Smooth muscle cell (in vitro differentiated cells): Measurements from ENCODE around the gene CDKAL1. TPM values are rescaled to one million over a fixed set of nuclear protein-coding genes. Genes with fewer than 3 reads are reported as not detected.

ENCODE experiments used
- DNase-seq: peaks from one replicate; lab custom pipeline; 2025; ENCODE audit not compliant: unreplicated experiment; lab: John Stamatoyannopoulos, UW
- H2AFZ ChIP-seq: fragments of 200-600 bp; sonication (generic); 2 replicates; pipeline ENCODE4 v1.6.0; 2016; ENCODE audit warnings: antibody characterized with exemption, low read depth, mild to moderate bottlenecking
- H3F3A ChIP-seq: fragments of 200-600 bp; sonication (generic); 2 replicates; pipeline ENCODE4 v1.6.0; 2017; ENCODE audit warnings: antibody characterized with exemption, low read depth
- H3K27ac ChIP-seq: fragments of 200-600 bp; sonication (generic); 2 replicates; pipeline ENCODE4 v1.5.1; 2016; ENCODE audit warnings: low read depth, mild to moderate bottlenecking
- H3K27me3 ChIP-seq: fragments of 200-600 bp; sonication (generic); 2 replicates; pipeline ENCODE4 v1.6.1; 2016; ENCODE audit warnings: low read depth, mild to moderate bottlenecking
- H3K36me3 ChIP-seq: fragments of 200-600 bp; sonication (generic); 2 replicates; pipeline ENCODE4 v1.5.1; 2016; ENCODE audit warnings: low read depth
- H3K4me1 ChIP-seq: fragments of 200-600 bp; sonication (generic); 2 replicates; pipeline ENCODE4 v1.5.1; 2016; ENCODE audit warnings: low read depth
- H3K4me2 ChIP-seq: fragments of 200-600 bp; sonication (generic); 2 replicates; pipeline ENCODE4 v1.6.0; 2016; ENCODE audit warnings: mild to moderate bottlenecking
- H3K4me3 ChIP-seq: fragments of 200-600 bp; sonication (generic); 2 replicates; pipeline ENCODE4 v1.5.1; 2016; ENCODE audit warnings: mild to moderate bottlenecking
- H3K79me2 ChIP-seq: fragments of 200-600 bp; sonication (generic); 2 replicates; pipeline ENCODE4 v1.6.0; 2016; ENCODE audit warnings: low read depth, mild to moderate bottlenecking
- H3K9ac ChIP-seq: fragments of 200-600 bp; sonication (generic); 2 replicates; pipeline ENCODE4 v1.6.0; 2016; ENCODE audit warnings: low read depth
- H3K9me3 ChIP-seq: fragments of 200-600 bp; sonication (generic); replicated peaks from 2 replicates; pipeline ENCODE4 v1.5.1; 2016; ENCODE audit warnings: low read depth
- H4K20me1 ChIP-seq: fragments of 200-600 bp; sonication (generic); 2 replicates; pipeline ENCODE4 v1.6.0; 2016; ENCODE audit warnings: low read depth
- CTCF ChIP-seq: fragments of 200-600 bp; sonication (generic); IDR thresholded peaks from 2 replicates; pipeline ENCODE4 v1.5.1; 2017; ENCODE audit warnings: borderline replicate concordance, mild to moderate bottlenecking, antibody characterized with exemption; ENCODE audit not compliant: insufficient read depth, poor library complexity, severe bottlenecking
- WGBS: methylation state at CpG from one replicate; pipeline ENCODE4 v1.1.7; 2016; ENCODE audit warnings: low lambda C conversion rate; 5-methylcytosine and 5-hydroxymethylcytosine counted together
- polyA plus RNA-seq: library from polyadenylated mRNA; unstranded; fragments of >200 nt; fragmentation: Nextera tagmentation; extraction: Ambion mirVana; gene quantifications from 2 replicates; pipeline ENCODE4 v1.2.1, GENCODE V29; 2016
- total RNA-seq: library from RNA; depleted of rRNA; stranded (reverse); fragments of >200 nt; gene quantifications from 2 replicates; pipeline ENCODE4 v1.2.3, GENCODE V29; 2014

The CDKAL1 gene
- total and polyA plus RNA-seq, 2 experiments from 2014 or later: 16.5 to 16.6 TPM

- Histone ChIP-seq H3K4me2 (no peak overlapping the region), H3K27me3 (no peaks in the 10 kb centered on the region), H3F3A (no peaks in the 10 kb centered on the region), H3K4me1 (peaks cover 34% of the 10 kb centered on the region), H3K9ac (no peak overlapping the region), H4K20me1 (no peaks in the 10 kb centered on the region), H3K79me2 (no peaks in the 10 kb centered on the region), H3K4me3 (no peak overlapping the region), H2AFZ (no peak overlapping the region), H3K27ac (no peak overlapping the region), H3K36me3 (no peaks in the 10 kb centered on the region), H3K9me3 (no peaks in the 10 kb centered on the region)
- no peak for DNase-seq
- no peak for TF ChIP-seq CTCF
- 98% methylated on average over 2 of the region's 2 CpGs for WGBS
These were observed 402.7 kb downstream of the CDKAL1 start for GRCh38 chr6:20936949-20937348.

- H3F3A ChIP-seq: no peaks in the 10 kb centered on the region
- no peaks in the 10 kb centered on the region for H3K27me3 ChIP-seq
- H3K9ac ChIP-seq: no peak overlapping the region
- H3K4me1 ChIP-seq: peaks cover 17% of the 10 kb centered on the region
- H3K9me3 ChIP-seq: no peaks in the 10 kb centered on the region
- H4K20me1 ChIP-seq: no peaks in the 10 kb centered on the region
- no peak overlapping the region for H2AFZ ChIP-seq
- no peaks in the 10 kb centered on the region for H3K36me3 ChIP-seq
- no peaks in the 10 kb centered on the region for H3K79me2 ChIP-seq
- no peak for DNase-seq
- H3K27ac ChIP-seq: no peak overlapping the region
- TF ChIP-seq CTCF: no peak
- no peak overlapping the region for H3K4me2 ChIP-seq
- no peak overlapping the region for H3K4me3 ChIP-seq
These were observed 405.0 kb downstream of the CDKAL1 start for GRCh38 chr6:20939161-20939775.

- Histone ChIP-seq H3K36me3 (no peaks in the 10 kb centered on the region), H2AFZ (no peak overlapping the region), H3K9ac (no peak overlapping the region), H3K9me3 (no peaks in the 10 kb centered on the region), H3K4me1 (peaks cover 17% of the 10 kb centered on the region), H3K4me2 (no peak overlapping the region), H3F3A (no peaks in the 10 kb centered on the region), H3K4me3 (no peak overlapping the region), H4K20me1 (no peaks in the 10 kb centered on the region), H3K79me2 (no peaks in the 10 kb centered on the region), H3K27ac (no peak overlapping the region), H3K27me3 (no peaks in the 10 kb centered on the region)
- DNase-seq: no peak
- 81% methylated on average over 2 of the region's 2 CpGs for WGBS
- TF ChIP-seq CTCF: no peak
These were observed 408.9 kb downstream of the CDKAL1 start for GRCh38 chr6:20943040-20943627.

- Histone ChIP-seq H3K27ac (no peak overlapping the region), H3K9me3 (no peaks in the 10 kb centered on the region), H2AFZ (no peak overlapping the region), H3K4me1 (peaks cover 10% of the 10 kb centered on the region), H3K4me2 (no peak overlapping the region), H3K4me3 (no peak overlapping the region), H3K27me3 (no peaks in the 10 kb centered on the region), H4K20me1 (no peaks in the 10 kb centered on the region), H3K9ac (no peak overlapping the region), H3K36me3 (no peaks in the 10 kb centered on the region), H3K79me2 (no peaks in the 10 kb centered on the region), H3F3A (no peaks in the 10 kb centered on the region)
- TF ChIP-seq CTCF: no peak
- WGBS: 97% methylated on average over 1 of the region's 1 CpG
- no peak for DNase-seq
These were observed 409.7 kb downstream of the CDKAL1 start for GRCh38 chr6:20943922-20944321.
